HG02852 (cell line): ENCODE data around the gene MCRIP1.

Source experiments
- ATAC-seq: cut with Tn5 transposase; IDR thresholded peaks from one replicate; pipeline ENCODE4 v1.9.1; 2021; ENCODE audit warnings: mild to moderate bottlenecking, moderate library complexity; ENCODE audit not compliant: unreplicated experiment

The MCRIP1 gene

DNA sequence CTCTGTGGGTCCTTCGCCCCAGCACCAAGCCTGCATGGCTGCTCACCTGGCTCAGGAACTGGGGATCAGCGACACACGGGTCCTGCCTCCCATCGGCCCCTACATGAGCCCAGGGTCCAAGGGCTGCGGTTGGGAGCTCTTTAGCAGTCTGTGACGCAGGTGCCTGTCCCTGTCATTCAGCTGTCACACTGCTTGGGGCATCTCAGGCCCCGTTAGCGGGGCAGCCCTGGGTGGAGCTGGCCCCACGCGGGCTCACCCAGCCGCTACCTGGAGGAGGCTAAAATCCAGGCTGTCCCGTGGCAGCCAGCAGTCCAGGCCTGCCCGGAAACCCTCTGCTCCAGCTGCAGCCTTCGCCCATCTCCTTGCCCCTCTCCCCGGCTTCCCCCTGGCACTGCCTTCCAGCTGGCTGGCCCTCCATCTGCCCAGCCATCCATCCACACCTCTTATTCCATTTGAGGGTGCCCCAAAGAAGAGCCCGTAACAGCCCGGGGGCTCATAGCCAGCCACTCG, 25.8 kb downstream of the MCRIP1 start:
- no peak for ATAC-seq

DNA sequence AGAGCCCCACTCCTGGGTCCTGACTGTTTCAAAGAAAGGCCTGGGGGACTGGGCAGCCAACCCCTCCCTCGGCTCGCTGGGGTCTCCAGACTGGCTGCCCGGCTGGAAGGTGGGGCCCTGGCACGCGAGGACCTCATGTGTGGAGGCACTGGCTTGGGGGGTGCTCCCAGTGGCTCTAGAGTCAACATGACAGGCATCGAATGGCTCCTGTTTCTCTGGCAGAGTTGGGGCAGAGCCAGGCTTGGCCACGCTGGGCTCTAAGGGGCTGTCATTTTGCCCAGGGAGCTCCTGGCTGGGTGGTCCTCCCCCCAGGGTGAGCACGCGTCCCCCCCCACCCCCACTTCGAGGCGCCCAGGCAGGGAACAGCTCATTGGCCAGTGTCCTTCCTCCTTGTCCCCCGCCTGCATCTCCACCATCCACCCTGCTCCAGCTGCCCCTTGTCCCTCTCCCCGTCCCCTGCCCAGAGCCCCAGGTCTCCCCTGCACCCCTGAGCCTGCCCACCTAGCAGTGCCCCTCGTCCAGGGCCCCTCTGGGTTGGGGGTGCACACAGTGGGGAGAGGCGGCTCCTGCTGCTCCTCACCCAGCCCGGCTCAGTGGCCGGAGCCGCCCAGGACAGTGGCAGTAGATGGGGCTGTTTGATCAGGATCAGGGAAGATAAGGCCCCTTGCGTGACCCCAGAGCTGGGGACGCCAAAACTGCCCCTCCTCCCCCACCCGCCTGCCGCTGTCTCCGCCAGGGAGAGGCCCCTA, 26.5 kb downstream of the MCRIP1 start:
- no peak for ATAC-seq

DNA sequence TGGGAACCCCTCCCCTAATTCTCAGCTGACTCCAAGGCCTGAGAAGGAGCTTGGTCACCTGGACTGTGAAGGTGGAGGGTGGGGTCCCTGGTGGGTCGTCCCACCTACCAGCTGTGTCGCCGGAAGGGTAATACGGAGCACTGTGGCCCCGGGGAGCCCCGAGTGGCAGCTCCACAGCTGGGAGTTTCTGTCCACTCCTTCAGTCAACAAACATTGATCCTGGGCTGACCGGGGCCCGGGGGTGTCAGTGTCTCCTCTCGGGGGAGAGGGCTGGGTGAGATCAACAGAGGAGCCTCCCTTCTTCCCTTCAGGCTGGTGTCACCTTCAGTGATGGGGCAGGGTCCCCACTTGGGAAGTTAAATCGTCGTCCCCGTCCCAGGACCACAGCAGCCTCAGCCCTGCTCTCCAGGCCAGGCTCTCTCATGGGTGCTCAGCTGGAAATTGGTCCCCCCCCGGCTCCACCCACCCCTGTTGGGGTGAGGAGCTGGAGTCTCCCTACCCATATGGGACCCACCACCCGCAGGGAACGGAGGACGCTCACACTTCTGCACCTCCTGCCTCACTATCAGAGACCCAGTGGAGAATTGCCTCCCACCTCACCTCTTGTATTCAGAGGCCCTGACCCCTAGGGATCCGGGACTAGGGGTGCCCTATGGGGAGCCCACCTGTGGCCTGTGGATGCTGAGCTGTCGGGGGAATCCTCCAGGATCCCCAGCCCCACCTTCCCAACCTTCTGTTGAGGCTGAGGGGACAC, 27.2 kb downstream of the MCRIP1 start:
- ATAC-seq: no peak

DNA sequence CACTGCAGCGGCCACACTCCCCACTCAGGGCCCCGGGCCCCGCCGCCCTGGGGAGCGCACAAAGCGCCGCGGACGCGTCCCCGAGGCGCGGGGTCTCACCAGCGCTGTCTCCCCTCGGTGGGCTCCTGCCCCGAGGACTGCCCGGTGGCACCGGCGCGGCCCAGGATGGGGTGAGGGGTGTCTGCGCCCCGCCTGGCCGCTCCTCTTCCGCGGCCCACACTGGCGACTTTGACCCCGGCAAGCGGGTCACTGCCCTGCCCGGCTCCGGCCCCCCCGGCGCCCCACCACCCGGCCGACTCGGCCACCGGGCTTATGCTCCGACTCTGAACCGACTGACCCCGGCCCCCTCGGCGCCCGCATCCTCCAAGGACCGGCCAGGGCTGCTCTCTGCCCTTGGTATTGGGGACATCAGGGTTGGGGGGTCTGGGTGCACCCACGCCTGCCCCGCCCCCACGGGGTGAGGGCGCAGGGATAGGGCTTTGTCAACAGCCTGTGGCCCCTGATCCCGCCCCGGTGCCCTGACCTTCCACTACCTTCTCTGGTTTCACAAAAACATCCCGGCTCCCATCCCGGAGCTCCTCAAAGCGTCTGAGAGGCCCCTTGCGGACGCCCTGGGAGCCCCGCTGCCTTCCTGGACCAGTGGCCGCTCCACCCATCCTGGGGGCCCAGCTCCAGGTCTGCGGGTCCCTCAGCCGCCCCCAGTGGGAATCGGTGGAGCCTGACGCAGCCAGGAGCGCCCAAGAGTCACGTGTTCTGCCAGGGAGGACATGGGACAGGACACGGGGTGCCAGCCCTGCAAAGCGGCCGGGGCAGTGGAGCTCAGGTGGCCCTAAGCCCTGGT, 28.3 kb downstream of the MCRIP1 start:
- no peak for ATAC-seq

DNA sequence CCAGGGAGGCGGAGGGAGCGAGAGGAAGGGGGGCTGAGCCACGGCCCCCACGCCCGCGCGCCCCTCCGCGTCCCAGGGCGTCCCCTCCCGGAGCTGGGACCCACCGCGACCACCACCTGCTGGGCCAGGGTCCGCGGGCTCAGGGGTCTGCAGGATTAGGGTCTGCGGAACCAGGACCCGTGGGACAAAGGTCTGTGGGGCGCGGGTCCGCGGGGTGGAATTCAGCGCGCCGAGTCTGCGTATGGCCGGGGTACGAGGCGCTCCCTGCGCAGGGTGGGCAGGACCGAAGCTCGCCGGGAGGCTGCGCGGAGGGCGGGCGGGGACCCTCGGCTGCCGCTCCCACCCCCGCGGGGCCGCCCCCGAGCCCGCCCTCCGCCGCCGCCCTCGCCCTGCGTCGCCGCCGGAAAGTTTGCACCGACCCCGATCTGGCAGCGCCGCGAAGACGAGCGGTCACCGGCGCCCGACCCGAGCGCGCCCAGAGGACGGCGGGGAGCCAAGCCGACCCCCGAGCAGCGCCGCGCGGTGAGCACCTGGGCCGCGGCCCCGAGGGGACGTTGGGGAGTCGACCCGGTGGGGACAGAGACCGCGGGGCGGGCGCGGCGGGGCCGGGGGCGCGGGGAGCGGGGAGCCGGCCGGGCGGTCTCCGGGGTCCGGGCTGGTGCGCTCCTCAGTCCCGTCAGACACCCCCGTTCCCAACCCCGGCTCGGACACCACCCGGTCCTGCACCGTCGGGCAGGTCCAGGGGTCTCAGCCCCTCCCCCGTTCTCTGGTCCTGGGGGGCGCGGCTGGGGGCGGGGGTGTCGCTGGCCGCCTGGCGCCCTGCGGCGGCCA, 29.1 kb downstream of the MCRIP1 start, which contains the start of gene GCGR:
TSS of gene GCGR (plus strand) at position 423 of the 831 bp plus-strand sequence. CDS start 4,869 bp downstream, outside the sequence.
- no peak for ATAC-seq

DNA sequence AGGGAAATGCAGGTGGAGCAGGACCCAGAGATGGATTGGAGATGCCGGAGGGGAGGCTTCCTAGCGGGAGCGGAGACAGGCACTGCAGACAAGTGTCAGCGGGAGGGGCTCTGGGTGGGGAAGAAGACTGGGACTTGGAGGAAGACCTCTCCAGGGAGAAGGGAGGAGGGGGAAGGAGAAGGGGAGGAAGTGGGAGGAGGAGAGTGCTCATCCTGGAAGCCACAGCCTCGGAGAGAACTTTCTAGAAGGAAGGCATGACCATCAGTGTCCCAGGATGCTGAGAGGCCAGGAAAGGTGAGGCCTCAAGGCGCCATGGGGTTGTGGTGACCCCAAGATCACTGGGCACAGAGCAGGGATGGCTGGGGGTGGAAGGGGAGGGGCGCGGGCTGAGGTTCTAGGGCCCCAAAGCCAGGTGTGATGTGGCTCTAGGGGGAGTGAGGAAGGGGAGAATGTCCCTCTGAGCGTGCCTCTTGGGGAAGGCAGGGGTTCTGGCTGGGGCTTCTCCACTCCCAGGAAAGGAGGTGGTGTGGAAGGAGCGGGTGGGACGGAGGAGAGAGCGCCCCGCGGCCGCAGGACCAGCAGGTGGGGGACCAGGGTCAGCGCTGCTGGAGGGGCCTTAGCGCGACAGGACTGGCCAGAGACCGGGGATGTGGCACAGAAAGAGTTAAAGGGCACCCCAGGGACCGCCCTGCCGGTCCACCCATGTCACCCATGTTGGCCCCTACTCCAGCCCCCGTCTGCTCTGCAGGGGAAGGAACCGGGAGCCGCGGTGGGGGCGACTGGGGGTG, 30.0 kb downstream of the MCRIP1 start:
- ATAC-seq: no peak

DNA sequence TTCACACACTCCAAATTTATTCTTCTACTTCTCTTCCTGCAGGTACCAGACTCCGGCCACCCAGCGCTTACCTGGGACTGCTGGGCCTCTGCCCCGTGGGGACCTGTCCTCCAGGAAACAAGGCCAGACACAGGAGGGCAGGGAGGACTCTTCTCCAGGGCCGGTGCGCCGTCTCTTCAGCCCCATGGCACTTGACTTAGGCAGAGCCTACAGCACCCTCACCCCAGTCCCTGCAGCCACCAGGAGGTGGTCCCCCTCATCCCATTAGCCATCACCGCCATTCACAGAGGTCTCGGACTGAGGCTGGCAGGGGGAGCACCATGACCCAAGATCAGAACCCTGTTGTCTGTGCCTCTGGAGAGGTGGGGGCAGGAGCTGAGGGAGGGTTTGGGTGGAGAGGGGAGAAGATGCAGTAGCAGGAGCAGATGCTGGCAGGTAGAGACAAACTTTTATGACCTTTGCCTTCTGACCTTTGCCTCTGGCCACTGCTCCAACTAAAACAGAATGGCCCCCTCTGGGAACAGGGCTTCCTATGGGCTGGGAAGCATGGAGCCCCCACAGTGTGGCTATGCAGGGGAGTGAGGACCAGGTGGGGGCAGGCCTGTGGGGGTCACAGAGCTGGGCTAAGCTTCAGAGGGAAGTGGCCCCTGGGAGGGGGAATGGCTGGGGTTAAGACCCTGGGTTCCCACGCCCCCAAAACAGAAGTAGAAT, 30.9 kb downstream of the MCRIP1 start:
- no peak for ATAC-seq

DNA sequence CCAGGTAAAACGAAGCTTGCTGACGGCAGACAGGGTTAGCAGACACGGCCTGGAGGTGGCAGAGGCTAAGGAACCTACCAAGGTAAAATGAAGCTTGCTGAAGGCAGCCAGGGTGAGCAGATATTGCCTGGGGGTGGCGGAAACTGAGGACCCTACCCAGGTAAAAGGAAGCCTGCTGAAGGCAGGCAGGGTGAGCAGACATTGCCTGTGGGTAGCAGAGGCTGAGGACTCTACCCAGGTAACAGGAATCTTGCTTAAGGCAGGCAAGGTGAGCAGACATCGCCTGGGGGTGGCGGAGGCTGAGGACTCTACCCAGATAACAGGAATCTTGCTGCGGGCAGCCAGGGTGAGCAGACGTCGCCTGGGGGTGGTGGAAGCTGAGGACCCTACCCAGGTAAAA, 31.8 kb downstream of the MCRIP1 start:
- ATAC-seq: no peak

DNA sequence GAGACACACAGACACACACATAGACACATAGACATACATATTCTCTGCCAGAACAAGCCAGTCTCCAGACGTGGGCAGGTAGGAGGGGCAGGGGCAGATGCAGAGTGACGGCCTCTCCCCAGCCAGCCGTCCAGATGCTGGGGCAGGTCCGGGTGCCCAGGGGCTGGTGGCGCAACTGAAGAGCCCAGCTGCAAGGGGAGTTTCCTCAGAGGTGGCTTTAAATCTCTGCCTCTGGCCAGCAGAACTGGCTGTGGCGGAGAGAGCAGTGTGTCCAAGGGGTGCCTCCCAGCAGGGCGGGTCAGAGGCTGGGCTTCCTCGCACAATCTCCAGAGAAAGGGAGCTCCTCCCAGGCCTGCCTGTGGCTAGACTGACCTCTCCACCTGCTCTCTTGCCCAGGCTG, 38.6 kb downstream of the MCRIP1 start:
- no peak for ATAC-seq

DNA sequence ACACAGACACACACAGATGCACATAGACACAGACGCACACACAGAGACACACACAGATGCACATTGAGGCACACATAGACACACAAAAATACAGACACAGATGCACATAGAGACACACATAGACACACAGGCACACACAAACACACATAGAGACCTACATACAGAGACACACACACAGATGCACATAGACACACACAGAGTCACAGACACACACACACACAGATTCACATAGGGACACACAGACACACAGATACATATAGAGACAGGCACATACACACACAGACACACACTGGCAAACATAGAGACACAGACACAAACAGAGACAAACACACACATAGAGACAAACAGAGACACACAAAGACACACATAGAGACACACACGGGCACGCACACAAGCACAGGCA, 39.0 kb downstream of the MCRIP1 start:
- ATAC-seq: no peak

DNA sequence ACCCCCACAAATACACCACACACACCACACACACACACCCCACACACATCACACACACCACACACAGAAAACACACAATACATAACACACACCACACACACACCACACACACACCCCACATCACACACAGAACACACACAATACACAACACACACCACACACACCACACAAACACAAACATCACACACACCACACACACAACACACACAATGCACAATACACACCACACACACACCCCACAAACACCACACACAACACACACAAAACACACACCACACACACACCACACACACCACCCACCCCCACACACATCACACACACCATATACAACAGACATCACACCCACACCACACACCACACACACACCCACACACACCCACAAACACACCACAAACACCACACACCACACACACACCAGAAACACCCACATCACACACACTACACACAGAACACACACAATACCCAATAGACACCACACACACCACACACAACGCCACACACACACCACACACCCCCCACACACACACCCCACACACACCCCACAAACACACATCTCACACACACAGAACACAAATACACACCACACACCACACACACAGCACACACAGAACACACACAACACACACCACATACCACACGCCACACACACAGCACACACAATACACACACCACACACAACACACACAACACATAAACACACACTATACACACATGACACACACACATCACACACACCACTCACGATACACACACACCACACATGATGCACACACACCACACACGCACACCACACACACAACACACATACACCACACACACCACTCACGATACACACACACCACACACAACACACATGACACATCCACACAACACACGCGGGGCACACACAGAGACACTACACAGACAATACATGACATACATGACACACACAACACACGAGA, 40.1 kb downstream of the MCRIP1 start:
- no peak for ATAC-seq
